HL-60 (cell line): ENCODE measurements around the gene PIGQ.

Experiments used
- DNase-seq, 2 experiments: peaks; one replicate each; pipeline ENCODE4 v3.0.0-alpha.2; 2010 to 2020; ENCODE audit warnings: low read depth in 1 of 2, low spot score in 1 of 2
- H3K27ac ChIP-seq: fragments of 250-450 bp; sonication (Bioruptor Pico); replicated peaks from 2 replicates; pipeline ENCODE4 v1.5.1; 2020; ENCODE audit warnings: mild to moderate bottlenecking, moderate library complexity
- H3K27me3 ChIP-seq: fragments of 250-450 bp; sonication (Bioruptor Pico); 2 replicates; pipeline ENCODE4 v1.5.1; 2021; ENCODE audit warnings: mild to moderate bottlenecking, moderate library complexity; ENCODE audit not compliant: insufficient read depth, poor library complexity, severe bottlenecking
- H3K4me3 ChIP-seq: replicated peaks from 2 replicates; pipeline ENCODE4 v1.5.1; 2011; ENCODE audit warnings: mild to moderate bottlenecking, control low read depth, low read length; ENCODE audit not compliant: insufficient read depth
- CTCF ChIP-seq: IDR thresholded peaks from one replicate; pipeline ENCODE4 v1.5.1; 2011; ENCODE audit warnings: low read length, control low read depth, inconsistent platforms; ENCODE audit not compliant: insufficient read depth
- GABPA ChIP-seq: IDR thresholded peaks from 2 replicates; pipeline ENCODE4 v1.6.1; 2012; ENCODE audit warnings: low read depth
- POLR2AphosphoS5 ChIP-seq: IDR thresholded peaks from 2 replicates; pipeline ENCODE4 v1.6.1; 2012; ENCODE audit warnings: low read depth
- REST ChIP-seq: IDR thresholded peaks from 2 replicates; pipeline ENCODE4 v1.6.1; 2012; ENCODE audit warnings: low read depth; ENCODE audit not compliant: insufficient replicate concordance
- SPI1 ChIP-seq: IDR thresholded peaks from 2 replicates; pipeline ENCODE4 v1.6.1; 2012; ENCODE audit warnings: low read depth, mild to moderate bottlenecking, borderline replicate concordance

The PIGQ gene

GRCh38 chr16:582614-583331 is 13.0 kb downstream of the PIGQ start:
- DNase-seq, result no peak
- TF ChIP-seq SPI1 (no peak), CTCF (no peak), GABPA (no peak), REST (no peak), POLR2AphosphoS5 (no peak)
- no peak overlapping the region for H3K27ac ChIP-seq

GRCh38 chr16:583470-583814 is 13.7 kb downstream of the PIGQ start:
- DNase-seq, result no peak
- Histone ChIP-seq H3K4me3 (no peak overlapping the region), H3K27ac (no peak overlapping the region), H3K27me3 (no peaks in the 10 kb centered on the region)
- TF ChIP-seq CTCF (no peak), POLR2AphosphoS5 (no peak), REST (no peak), SPI1 (no peak), GABPA (no peak)

More at GRCh38 chr16:582614-583331, 13.0 kb downstream of the PIGQ start:
- Histone ChIP-seq H3K27me3 (no peaks in the 10 kb centered on the region), H3K4me3 (no peak overlapping the region)

- H3K27ac ChIP-seq, result no peak overlapping the region
- no peaks in the 10 kb centered on the region for H3K27me3 ChIP-seq
- TF ChIP-seq REST, result no peak
- TF ChIP-seq CTCF, result no peak
- no peak for TF ChIP-seq GABPA
- no peak for TF ChIP-seq POLR2AphosphoS5
- no peak for TF ChIP-seq SPI1
- H3K4me3 ChIP-seq, result no peak overlapping the region
- DNase-seq, result no peak
These were observed 14.2 kb downstream of the PIGQ start for GRCh38 chr16:583815-584591.
